GM19099 (cell line): Measurements from ENCODE around the gene GMPPA.

Source experiments
- POLR2A ChIP-seq: IDR thresholded peaks from 3 replicates; pipeline ENCODE4 v1.6.1; 2011; ENCODE audit warnings: low read depth; ENCODE audit not compliant: insufficient read length; ENCODE audit errors: extremely low read depth

GMPPA gene

GRCh38 chr2:219526320-219527075 is 27.8 kb downstream of the GMPPA start:
- TF ChIP-seq POLR2A, result no peak

GRCh38 chr2:219527076-219527394 is 28.3 kb downstream of the GMPPA start:
- no peak for TF ChIP-seq POLR2A

GRCh38 chr2:219527472-219527871 is 28.8 kb downstream of the GMPPA start:
- TF ChIP-seq POLR2A, result no peak

- TF ChIP-seq POLR2A, result no peak
Measured at GRCh38 chr2:219530048-219530963, 31.6 kb downstream of the GMPPA start.

- no peak for TF ChIP-seq POLR2A
Measured at GRCh38 chr2:219531639-219532377, 33.1 kb downstream of the GMPPA start.

GRCh38 chr2:219532378-219532649 is 33.6 kb downstream of the GMPPA start:
- no peak for TF ChIP-seq POLR2A

GRCh38 chr2:219533930-219534661 is 35.4 kb downstream of the GMPPA start:
- no peak for TF ChIP-seq POLR2A

- no peak for TF ChIP-seq POLR2A
Measured at GRCh38 chr2:219536425-219536824, 37.7 kb downstream of the GMPPA start.

GRCh38 chr2:219536967-219537366 is 38.3 kb downstream of the GMPPA start:
- TF ChIP-seq POLR2A, result no peak

- TF ChIP-seq POLR2A, result no peak
Measured at GRCh38 chr2:219537657-219538488, 39.2 kb downstream of the GMPPA start.

GRCh38 chr2:219538504-219538951 is 39.8 kb downstream of the GMPPA start:
- no peak for TF ChIP-seq POLR2A

GRCh38 chr2:219538956-219539788 is 40.5 kb downstream of the GMPPA start:
- no peak for TF ChIP-seq POLR2A
